GM13977 (cell line): ENCODE results near the gene OBSCN.

Experiments used
- DNase-seq: peaks from one replicate; pipeline ENCODE4 v3.0.0; 2012; ENCODE audit warnings: low spot score
- CTCF ChIP-seq: IDR thresholded peaks from 2 replicates; pipeline ENCODE4 v1.5.1; 2012; ENCODE audit warnings: mild to moderate bottlenecking, control low read depth; ENCODE audit not compliant: insufficient read depth; ENCODE audit errors: extremely low read depth, missing control alignments
- in situ Hi-C: fragments of 300-500 bp; cut with MboI; formaldehyde crosslinking; loops from one replicate; pipeline ENCODE4 v1.12.0; 2022; ENCODE audit warnings: low sequenced_read_pairs, low pct_unique_long_range_greater_than_20kb, mixed read lengths, inconsistent platforms; ENCODE audit not compliant: unreplicated experiment

Gene OBSCN

GRCh38 chr1:228178737-228179684 lies 28.8 kb upstream of the OBSCN start:
- TF ChIP-seq CTCF = no peak
- no peak for DNase-seq
- in situ Hi-C loops = no loop called here

- TF ChIP-seq CTCF = no peak
- in situ Hi-C loops = no loop called here
- no peak for DNase-seq
Measured at GRCh38 chr1:228180271-228180958, 27.4 kb upstream of the OBSCN start.

- in situ Hi-C loops = no loop called here
- DNase-seq = no peak
- no peak for TF ChIP-seq CTCF
Measured at GRCh38 chr1:228180959-228181644, 26.7 kb upstream of the OBSCN start.

- no peak for DNase-seq
- in situ Hi-C loops = no loop called here
- TF ChIP-seq CTCF = no peak
Measured at GRCh38 chr1:228181645-228182034, 26.2 kb upstream of the OBSCN start.

GRCh38 chr1:228182296-228183030 lies 25.4 kb upstream of the OBSCN start:
- no peak for DNase-seq
- in situ Hi-C loops = no loop called here
- no peak for TF ChIP-seq CTCF

GRCh38 chr1:228184152-228184551 lies 23.7 kb upstream of the OBSCN start:
- DNase-seq = no peak
- no peak for TF ChIP-seq CTCF
- in situ Hi-C loops = no loop called here
